ENCODE measurements around the gene BICRAL.
"Not testable (repeated sequence)": the region's sequence is repeated elsewhere in the genome, so short reads cannot be mapped to it uniquely, and the experiment has no call there.

Gene BICRAL

DNA sequence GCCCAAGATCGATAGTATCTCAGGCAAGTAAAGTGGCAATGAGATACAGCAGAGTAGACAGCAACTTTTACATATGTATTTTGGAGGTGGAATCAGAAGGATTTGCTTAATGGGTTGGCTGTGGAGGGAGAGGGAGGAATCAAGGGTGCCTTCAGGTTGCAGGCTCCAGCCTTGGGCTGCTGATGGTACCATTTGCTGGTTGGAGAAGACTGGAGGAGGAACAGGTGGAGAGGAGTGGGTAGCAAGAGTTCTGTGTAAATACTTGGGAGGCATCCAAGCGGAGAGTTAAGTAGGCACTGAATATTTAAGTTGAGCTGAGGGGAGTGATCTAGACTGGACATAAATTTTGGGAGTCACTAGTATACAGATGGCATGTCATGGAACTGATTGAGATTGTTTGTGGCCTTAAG lies 5.2 kb downstream of the BICRAL start:
- no peak overlapping the region for H3K4me3 ChIP-seq (ENCODE audit: low read length)
- DNase-seq (ENCODE audit: low read depth, low spot score), result no peak

DNA sequence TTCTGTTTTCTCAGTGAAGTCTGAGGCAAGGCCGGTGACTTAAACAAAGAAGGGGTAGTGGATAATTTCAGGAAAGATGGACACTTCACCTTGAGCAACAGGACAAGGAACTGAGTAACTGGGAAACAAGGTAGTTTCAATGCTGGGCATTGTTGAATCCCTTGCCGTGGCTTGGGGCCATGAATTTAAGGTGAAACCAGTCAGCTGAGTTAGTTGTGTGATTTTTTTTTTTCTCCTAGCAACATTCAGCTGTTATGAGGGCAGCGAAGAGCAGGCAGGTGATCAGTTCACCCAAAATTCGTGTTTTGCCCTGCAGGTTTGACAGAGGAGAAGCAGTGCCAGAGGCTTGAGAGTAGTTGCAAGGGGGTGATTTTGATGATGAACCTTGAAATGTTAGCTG lies 6.8 kb downstream of the BICRAL start:
- no peak for DNase-seq (ENCODE audit: low read depth, low spot score)
- no peak overlapping the region for H3K4me3 ChIP-seq (ENCODE audit: low read length)

DNA sequence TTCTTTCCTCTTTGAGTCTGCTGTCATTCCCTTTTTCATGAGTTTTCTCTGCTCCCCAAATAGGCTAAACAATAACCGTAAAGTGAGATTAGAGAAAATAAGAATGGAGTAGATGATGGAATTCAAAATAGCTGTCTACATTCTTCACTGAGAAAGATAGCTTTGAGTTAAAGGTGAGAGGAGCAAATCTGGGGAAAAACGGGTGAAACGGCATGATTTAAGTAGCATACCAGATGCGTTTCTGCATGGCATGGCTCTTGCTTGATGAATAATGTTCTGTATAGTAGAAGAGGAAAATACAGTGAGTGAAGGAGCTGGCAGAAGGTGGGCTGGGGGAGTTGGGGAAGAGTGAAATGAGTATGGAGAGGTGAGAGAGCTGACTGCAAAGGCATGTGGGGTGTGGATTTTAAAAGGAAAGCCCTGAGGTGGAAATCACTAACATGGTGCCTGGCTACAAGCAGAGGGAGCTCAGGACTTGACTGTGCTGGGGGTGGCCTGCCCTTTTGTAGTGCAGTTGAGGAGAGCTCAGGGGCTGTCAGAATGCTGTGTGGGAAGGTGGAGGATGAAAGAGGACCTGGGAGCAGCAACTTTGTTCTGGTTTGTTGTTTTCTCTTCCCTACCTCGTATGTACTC lies 8.8 kb downstream of the BICRAL start:
- H3K4me3 ChIP-seq (ENCODE audit: low read length), result no peak overlapping the region
- no peak for DNase-seq (ENCODE audit: low read depth, low spot score)

DNA sequence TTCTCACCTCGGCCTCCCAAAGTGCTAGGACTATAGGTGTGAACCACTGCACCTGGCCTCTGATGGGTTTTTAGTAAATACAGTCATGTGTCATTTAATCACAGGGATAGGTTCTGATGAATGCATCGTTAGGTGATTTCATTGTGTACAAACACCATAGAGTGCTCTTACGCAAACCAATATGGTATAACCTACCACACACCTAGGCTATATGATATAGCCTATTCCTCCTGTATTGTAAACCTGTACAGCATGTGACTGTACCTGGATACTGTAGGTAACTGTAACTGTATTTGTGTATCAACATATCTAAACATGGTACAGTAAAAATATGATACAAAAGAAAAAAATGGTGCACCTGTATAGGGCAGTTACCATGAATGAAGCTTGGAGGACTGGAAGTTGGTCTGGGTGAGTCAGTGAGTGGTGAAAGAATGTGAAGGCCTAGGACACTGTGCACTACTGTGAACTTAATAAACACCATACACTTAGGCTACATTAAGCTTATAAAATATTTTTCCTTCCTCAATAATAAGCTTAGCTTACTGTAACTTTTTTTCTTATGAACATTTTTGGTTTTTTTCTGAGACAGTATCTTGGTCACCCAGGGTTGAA lies 10.0 kb downstream of the BICRAL start:
- DNase-seq (ENCODE audit: low read depth, low spot score), result no peak
- no peak overlapping the region for H3K4me3 ChIP-seq (ENCODE audit: low read length)

DNA sequence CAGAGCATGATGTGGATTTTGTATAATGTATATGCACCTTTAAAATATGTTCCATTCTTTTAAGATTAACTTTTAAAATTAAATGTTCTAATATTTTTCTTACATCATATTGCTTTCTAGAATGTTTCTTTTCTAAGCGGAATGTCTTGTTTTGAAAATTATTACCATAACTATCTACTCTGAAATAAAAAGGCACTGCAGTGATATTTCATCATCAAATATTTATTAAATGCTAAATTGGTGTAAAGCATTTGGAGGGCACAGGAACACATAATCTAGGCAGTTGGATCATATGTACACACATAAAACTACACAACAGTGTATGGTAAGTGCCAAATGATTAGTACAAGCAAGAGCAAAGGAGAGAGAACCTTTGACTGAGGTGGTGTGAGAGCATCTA lies 13.8 kb downstream of the BICRAL start:
- no peak overlapping the region for H3K4me3 ChIP-seq (ENCODE audit: low read length)
- DNase-seq (ENCODE audit: low read depth, low spot score), result no peak

DNA sequence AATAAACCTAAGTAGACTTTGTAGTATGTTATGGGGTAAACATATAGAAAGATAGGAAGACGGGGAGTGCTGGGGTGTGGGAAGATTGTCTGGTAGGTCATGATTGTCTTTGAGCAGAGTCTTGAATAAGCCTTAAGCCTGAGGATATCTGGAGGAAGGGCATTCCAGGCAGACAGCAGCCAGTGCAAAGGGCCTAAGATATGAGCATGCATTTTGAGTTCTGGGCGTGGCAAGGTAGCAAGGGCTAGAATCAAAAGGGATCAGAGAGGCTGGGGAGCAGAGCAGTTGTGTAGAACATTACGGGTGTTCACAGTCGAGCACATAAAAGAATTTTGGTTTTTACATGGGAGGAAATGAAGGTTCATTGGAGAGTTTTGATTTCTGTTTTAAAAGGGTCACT lies 14.3 kb downstream of the BICRAL start:
- no peak overlapping the region for H3K4me3 ChIP-seq (ENCODE audit: low read length)
- no peak for DNase-seq (ENCODE audit: low read depth, low spot score)

DNA sequence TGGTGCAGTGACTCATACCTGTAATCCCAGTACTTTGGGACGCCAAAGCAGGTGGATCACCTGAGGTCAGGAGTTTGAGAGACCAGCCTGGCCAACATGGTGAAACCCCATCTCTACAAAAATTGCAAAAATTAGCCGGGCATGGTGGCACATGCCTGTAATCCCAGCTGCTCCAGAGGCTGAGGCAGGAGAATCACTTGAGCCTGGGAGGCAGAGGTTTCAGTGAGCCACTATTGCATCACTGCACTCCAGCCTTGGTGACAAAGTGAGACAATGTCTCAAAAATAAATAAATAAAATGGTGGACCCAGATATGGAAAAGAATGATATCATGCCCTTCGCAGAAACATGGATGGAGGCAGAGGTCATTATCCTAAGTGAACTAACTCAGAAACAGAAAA lies 15.8 kb downstream of the BICRAL start:
- not testable (repeated sequence) for H3K4me3 ChIP-seq (ENCODE audit: low read length); DNase-seq (ENCODE audit: low read depth, low spot score)

DNA sequence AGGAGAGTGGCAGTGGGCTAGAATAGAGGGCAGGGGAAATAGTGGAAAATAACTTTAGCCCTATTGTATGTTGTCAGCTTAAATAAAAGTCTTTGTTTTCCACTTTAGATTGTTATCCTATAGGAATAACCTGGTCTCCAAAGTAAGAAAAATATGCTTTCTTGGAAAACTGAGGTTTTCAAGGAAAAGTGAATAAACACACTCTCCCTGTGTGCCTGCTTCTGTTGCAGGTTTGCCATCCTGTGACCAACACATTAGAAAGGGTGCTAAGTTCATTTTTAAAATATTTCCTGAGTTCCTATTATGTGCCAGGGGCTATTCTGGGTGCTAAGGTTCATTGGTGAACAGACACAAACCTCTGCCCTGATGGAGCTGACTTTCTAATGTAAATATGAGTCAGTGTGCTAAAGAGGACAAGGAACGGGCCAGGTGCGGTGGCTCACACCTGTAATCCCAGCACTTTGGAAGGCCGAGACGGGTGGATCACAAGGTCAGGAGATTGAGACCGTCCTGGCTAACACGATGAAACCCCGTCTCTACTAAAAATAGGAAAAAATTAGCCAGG lies 23.5 kb downstream of the BICRAL start:
- no peak for DNase-seq (ENCODE audit: low read depth, low spot score)
- no peak overlapping the region for H3K4me3 ChIP-seq (ENCODE audit: low read length)

DNA sequence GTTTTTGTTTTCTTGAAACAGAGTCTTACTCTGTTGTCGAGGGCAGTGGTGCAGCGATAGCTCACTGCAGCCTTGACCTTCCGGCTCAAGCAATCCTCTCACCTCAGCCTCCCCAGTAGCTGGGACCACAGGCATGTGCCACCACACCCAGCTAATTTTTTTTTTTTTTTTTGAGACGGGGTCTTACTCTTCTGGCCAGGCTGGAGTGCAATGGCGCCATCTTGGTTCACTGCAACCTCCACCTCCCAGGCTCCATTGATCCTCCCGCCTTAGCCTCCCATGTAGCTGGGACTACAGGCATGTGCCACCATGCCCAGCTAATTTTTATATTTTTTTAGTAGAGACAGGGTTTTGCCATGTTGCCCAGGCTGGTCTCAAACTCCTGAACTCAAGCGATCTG lies 24.5 kb downstream of the BICRAL start:
- H3K4me3 ChIP-seq (ENCODE audit: low read length); DNase-seq (ENCODE audit: low read depth, low spot score): not testable (repeated sequence)

DNA sequence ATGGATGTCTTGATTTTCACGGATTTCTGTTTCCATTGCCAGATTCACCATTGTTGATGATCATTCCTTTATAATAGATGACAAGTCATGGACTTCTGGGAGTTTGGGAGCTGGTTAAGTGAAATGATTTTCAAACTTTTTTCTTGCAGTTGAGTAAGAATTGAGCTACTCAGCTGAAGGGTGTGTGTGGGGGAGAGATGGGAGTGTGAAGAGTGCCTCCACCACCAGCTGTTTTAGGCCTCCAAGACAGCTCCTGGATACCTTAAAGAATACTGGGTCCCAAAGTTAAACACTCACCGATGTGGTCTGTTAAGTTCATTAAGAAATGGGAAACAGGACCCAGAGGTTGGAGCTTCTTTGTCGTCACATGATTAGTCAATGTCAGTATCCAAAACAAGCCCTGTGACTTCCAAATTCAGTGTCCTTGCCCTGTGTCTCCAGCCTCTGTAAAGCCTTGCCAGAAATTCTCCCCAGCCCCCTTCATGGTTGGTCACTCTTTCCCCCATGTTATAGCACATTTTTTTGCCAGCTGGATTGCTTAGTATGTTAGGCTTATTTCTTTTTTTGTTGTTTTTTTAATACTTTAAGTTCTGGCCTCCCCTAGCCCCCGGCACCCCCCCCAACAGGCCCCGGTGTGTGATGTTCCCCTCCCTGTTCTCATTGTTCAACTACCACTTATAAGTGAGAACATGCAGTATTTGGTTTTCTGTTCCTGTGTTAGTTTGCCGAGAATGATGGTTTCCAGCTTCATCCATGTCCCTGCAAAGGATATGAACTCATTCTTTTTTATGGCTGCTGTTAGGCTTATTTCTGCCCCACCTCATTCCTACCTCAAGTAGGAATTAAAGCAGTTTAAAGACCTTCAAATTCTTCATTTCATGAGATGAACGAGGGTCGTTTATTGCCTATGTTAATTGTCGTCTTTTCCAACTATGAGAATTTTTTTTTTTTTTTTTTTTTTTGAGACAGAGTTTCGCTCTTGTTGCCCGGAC lies 26.9 kb downstream of the BICRAL start:
- no peak overlapping the region for H3K4me3 ChIP-seq (ENCODE audit: low read length)
- no peak for DNase-seq (ENCODE audit: low read depth, low spot score)

DNA sequence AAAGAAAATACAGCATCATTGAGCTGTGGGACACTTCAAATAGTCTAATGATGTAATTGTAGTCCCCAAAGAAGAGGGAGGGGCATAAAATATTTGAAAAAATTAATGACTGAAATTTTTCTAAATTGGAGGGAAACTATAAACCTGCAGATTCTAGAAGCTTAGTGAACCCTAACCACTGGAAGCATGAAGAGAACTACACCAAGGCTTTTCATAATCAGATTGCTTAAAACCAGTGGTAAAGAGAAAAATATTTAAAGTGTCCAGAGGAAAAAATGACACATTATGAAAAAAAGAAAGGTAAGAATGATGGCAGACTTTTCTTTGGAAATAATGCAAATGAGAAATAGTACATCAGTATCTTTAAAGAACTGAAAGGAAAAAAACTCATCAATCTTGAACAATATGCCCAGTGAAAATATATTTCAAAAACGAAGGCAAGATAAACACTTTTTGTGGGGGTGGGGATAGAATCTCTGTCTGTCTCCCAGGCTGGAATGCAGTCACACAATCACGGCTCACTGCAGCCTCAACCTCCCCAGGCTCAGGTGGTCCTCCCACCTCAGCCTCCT lies 31.3 kb downstream of the BICRAL start:
- DNase-seq (ENCODE audit: low read depth, low spot score), result no peak
- no peak overlapping the region for H3K4me3 ChIP-seq (ENCODE audit: low read length)

DNA sequence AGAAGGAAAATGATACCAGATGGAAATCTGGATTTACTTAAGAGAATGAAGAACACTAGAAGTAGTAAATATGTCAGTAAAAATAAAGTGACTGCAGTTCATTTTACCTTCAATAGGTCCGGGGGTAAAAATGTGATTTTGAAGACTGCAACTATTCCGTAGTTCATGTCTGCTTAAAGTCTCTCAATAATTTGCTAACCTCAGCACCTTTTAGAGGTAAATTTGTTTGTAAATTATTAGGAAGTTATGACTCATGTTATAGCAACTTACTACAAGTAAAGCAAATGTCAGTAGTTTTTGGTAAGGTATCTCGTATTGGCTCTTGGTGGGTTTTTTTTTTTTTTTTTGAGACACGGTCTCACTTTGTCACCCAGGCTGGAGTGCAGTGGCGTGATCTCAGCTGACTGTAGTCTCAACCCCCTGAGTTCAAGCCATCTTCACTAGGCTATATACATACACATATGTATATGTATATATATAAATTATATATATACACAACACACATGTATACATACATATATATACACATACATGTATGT lies 32.1 kb downstream of the BICRAL start:
- H3K4me3 ChIP-seq (ENCODE audit: low read length), result no peak overlapping the region
- no peak for DNase-seq (ENCODE audit: low read depth, low spot score)

DNA sequence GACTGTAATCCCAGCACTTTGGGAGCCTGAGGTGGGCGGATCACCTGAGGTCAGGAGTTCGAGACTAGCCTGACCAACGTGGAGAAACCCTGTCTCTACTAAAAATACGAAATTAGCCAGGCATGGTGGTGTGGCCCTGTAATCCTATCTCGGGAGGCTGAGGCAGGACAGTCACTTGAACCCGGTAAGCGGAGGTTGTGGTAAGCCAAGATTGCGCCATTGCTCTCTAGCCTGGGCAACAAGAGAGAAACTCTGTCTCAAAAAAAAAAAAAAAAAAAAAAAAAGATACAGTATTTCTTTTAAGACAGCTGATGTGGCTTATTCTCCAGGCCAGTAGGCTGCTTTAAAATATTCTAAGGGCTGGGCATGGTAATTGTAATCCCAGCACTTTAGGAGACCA lies 33.9 kb downstream of the BICRAL start:
- H3K4me3 ChIP-seq (ENCODE audit: low read length); DNase-seq (ENCODE audit: low read depth, low spot score): not testable (repeated sequence)

DNA sequence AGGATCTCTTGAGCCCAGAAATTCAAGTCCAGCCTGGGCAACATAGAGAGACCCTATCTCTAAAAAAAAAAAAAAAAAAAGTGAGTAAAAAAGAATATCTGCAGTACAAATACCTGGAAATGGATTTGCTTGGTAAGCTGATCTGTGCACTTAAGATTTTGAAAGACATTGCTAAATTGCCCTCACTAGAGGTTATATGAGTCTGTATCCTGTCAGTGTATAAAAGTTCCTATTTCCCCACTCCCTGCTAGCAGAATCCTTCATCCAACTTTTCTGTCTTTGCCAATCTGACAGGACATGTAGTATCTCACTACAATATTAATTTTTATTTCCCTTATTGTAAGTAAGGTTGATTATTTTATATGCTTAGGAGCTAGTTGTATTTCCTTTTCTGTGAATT lies 36.1 kb downstream of the BICRAL start:
- no peak for DNase-seq (ENCODE audit: low read depth, low spot score)
- H3K4me3 ChIP-seq (ENCODE audit: low read length), result no peak overlapping the region

DNA sequence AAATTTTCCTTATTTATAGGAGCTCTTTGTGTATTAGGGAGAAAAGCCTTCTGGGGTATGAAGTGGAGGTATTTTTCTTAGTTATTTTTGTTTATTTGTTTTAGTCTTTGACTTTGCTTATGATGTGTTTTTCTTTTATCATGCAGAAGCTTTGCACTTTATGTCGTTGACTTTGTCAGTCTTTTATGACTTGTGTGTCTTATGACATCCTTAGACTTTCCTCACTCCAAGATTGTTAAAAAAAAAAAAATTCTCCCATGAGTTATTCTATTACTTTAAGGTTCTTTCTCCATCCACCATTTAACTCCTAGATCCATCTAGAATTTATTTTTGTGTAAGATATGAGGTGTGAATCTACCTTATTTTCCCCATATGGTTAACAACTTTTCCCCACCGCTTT lies 36.6 kb downstream of the BICRAL start:
- no peak for DNase-seq (ENCODE audit: low read depth, low spot score)
- no peak overlapping the region for H3K4me3 ChIP-seq (ENCODE audit: low read length)

DNA sequence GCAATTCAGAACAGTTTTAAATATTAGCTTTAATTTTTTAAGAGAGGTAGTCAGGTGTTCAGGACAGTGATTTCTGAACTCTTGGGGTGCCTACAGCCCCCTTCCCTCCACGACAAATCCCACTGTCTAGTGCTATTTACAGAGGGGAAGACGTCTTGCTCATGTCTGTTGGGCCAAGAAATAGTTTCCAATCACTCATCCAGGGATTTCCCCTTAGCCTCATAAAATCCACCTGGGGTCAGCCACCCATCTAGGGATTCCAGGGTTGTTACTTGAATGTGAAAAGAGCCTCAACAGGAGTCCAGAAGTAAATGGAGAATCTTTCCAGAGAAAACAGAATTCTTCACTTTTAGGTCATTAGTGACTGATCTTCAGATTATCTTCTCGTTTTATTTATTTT lies 37.0 kb downstream of the BICRAL start:
- no peak for DNase-seq (ENCODE audit: low read depth, low spot score)
- H3K4me3 ChIP-seq (ENCODE audit: low read length), result no peak overlapping the region

DNA sequence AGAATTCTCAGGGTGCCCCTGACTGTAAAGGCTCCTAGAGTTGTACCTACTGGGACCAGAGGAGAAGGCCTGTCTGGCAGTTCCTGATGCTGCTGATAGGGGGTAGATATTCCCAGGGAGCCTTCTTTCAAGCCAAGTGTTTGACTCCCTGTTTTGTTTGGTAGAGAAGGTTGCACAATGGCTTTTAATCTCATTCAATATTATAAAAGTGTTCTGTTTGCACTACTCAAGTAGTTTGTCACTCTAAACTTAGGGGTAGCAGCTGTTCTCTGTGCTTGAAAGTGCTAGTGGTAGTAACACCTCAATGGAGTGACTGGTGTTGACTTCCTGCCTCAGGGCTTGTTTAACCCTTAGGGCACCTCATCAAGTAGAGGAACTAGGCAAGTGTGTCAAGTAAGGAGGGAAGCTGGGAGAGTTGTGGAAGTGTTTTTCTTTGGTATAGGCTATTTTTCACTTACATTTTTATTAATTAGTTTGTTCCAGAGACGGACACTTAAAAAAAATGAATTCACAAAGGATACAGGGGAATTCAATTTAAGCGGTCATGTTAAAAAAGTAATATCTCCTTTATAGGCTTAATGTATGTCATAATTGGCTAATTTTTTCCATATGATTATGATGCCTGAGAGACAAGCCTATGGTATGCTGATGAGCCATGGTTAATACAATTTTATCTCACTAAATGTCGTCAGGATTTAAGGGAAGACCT lies 38.1 kb downstream of the BICRAL start:
- DNase-seq (ENCODE audit: low read depth, low spot score), result peak; percentile 29
- no peak overlapping the region for H3K4me3 ChIP-seq (ENCODE audit: low read length)

DNA sequence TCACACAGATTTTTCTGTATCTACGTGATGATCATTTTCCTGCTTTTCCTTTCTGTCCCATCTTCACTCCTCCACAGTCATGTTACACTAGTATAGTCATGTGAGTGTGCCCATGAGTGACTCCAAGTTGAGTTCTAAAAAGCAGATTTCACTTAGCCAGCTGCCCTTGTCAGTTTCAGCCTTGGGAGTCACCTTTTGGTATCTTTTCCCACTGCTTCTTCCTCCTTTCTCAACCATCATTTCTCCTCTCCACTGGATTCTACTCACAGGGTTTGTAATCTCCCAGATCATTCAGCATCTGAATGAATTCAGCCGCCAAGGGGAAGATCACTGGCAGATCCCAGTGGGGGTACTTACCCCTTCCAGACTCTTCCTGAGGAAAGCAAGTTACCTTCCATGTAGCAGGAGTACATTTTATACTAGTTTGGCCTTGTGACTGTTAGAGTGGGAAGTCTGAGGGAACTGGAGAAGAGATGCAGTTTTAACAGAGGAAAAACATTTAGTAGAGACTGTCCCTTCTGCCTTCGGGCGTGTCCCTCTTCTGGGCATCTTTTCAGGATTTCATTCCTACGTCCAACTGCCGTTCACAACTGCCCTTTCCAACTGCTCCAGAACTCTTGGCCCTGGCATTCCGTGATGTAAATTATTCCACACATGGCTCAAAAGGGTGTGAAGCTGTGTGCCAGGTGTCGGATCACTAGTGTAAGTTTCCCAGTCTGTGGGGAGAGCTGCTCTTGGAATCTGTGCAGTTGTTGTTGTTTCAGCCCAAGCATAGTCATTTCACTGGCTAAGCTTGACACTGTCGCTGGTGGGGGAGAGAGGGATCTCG lies 38.9 kb downstream of the BICRAL start:
- no peak for DNase-seq (ENCODE audit: low read depth, low spot score)
- no peak overlapping the region for H3K4me3 ChIP-seq (ENCODE audit: low read length)
